Stomach (tissue), 9 donors: ENCODE measurements around the gene EHMT2. TPM values are rescaled to one million over a fixed set of nuclear protein-coding genes. Genes with fewer than 3 reads are reported as not detected.

Experiments
- DNase-seq, 2 donors: peaks; one replicate each; pipeline versions ENCODE4 v3.0.0 to v3.0.0-alpha.2; 2013 to 2019
- H3K27ac ChIP-seq, 5 donors: fragments of 200-600 bp in 4 of 5; sonication (generic) in 4 of 5; one replicate each; pipeline ENCODE4 v1.5.1; 2013 to 2019; ENCODE audit warnings: mild to moderate bottlenecking in 1 of 5, moderate library complexity in 1 of 5
- H3K27me3 ChIP-seq, 3 donors: fragments of 200-600 bp; sonication (generic); one replicate each; pipeline ENCODE4 v1.5.1; 2017 to 2019; ENCODE audit warnings: mixed run types in 1 of 3
- H3K36me3 ChIP-seq, 4 donors: fragments of 200-600 bp; sonication (generic); 1 replicate in 3 of 4; 2 replicates in 1 of 4; pipeline ENCODE4 v1.5.1; 2016 to 2019
- H3K4me1 ChIP-seq, 4 donors: fragments of 200-600 bp; sonication (generic); one replicate each; pipeline ENCODE4 v1.5.1; 2016 to 2019
- H3K4me3 ChIP-seq, 4 donors: fragments of 200-600 bp; sonication (generic) in 3 of 4; one replicate each; pipeline ENCODE4 v1.5.1; 2016 to 2019; ENCODE audit warnings: mild to moderate bottlenecking in 1 of 4
- H3K9me3 ChIP-seq, 4 donors: fragments of 200-600 bp; sonication (generic); one replicate each; pipeline ENCODE4 v1.5.1; 2016 to 2019
- CTCF ChIP-seq, 7 experiments: fragments of 450-650 bp in 4 of 7; fragments of 200-600 bp in 3 of 7; sonication (generic) in 3 of 7; IDR thresholded peaks; one replicate each; pipeline ENCODE4 v1.5.1; 2016 to 2019; ENCODE audit warnings: antibody characterized with exemption in 7 of 7, control low read depth in 2 of 7, mild to moderate bottlenecking in 1 of 7
- EP300 ChIP-seq: sonication (generic); formaldehyde crosslinking; IDR thresholded peaks from one replicate; pipeline ENCODE4 v1.6.1; 2017; ENCODE audit warnings: antibody characterized with exemption
- POLR2A ChIP-seq, 4 donors: fragments of 450-650 bp; IDR thresholded peaks; one replicate each; pipeline ENCODE4 v1.6.1; 2016; ENCODE audit warnings: antibody characterized with exemption in 4 of 4, control low read depth in 2 of 4, mild to moderate bottlenecking in 1 of 4, moderate library complexity in 1 of 4
- POLR2AphosphoS5 ChIP-seq, 3 donors: sonication (generic); formaldehyde crosslinking; IDR thresholded peaks; one replicate each; pipeline ENCODE4 v1.6.1; 2016; ENCODE audit warnings: antibody characterized with exemption in 3 of 3
- WGBS, 5 donors: extraction: QIAGEN DNeasy Blood & Tissue Kit in 3 of 5; methylation state at CpG; one replicate each; pipeline versions ENCODE4 v1.1.5 to v1.1.7; 2013 to 2018; 5-methylcytosine and 5-hydroxymethylcytosine counted together
- intact Hi-C: fragments of 100-400 bp; cut with DNase I; formaldehyde crosslinking; loops from one replicate; pipeline ENCODE4 v1.15.1; 2023; ENCODE audit warnings: low total_unique reads
- polyA plus RNA-seq, 3 donors: library from polyadenylated mRNA; stranded (reverse); fragments of 200-250 nt; gene quantifications; one replicate each; pipeline ENCODE4 v1.2.3, GENCODE V29; 2013
- small RNA-seq, 4 donors: library from RNA; depleted of rRNA; stranded (forward); fragments of <200 nt; gene quantifications; one replicate each; pipeline ENCODE3, GENCODE V24; 2016
- total RNA-seq, 5 donors: library from RNA; depleted of rRNA; stranded (reverse); fragments of >200 nt; gene quantifications; one replicate each; pipeline versions ENCODE4 v1.1.0 to v1.2.3, GENCODE V29; 2014 to 2016
- donor health status: healthy with polysubstance abuse.
- donor health status: Bipolar disorder and iron deficiency.
- donor health status: healthy.

Gene EHMT2
- total and polyA plus RNA-seq, 8 donors = 12.1 to 58.0 (median 33.5) TPM

DNA sequence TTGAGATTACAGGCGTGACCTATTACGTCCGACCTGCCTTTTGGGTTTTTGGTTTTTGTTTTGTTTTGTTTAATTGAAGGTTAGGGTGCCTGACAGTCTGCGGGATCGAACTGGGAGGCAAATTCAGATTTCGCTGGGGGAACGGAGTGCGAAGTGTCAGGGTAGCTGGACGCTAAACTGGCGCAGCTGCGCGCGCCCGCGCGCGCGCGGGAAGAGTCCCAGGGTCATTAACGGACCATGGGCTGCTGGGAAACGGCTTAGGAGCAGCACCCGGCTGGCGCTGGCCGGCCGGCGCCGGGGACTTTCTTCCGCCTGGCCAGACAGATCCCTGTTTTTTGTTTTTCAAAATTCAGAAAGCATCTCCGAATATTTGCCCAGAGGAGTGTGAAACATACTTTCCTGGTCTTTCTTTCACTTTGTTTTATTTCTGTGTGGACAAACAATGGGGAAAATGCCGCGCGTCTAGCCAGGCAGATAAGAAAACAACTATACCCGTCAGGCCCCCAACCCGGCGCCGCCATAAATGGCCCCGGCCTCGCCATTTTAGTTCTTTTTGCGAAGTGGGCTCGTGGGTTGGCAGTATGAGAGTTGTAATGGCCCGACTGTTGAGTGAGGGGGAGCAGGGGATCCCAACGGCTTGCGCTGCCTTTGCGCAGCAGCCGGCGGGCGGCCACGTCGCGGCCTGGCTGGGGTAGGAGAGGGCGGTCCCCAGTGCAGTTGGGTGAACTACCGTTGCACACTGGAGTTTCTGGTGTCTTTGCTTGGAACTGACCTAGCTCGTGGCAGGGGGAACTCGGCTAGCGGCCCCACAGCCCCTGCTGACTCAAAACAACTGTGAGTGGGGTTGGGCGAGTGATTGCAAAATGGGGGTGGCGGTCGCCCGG, 62.9 kb downstream of the EHMT2 start:
- H3K4me1 ChIP-seq = peaks cover 46 to 79% (median 71%) of the 10 kb centered on the region in 4 donors
- H3K4me3 ChIP-seq = peak overlapping the region; percentile 81 to 96 (median 88)
- H3K27me3 ChIP-seq = no peaks in the 10 kb centered on the region
- TF ChIP-seq POLR2A (IDR thresholded peaks at IDR 0.05) = peak in 1 of 4 donors; percentile 31
- no peak for TF ChIP-seq CTCF (IDR thresholded peaks at IDR 0.05)
- peak in 2 of 3 donors; percentile 53 to 84 for TF ChIP-seq POLR2AphosphoS5 (IDR thresholded peaks at IDR 0.05)
- no peak for TF ChIP-seq EP300
- peak overlapping the region; percentile 94 to 97 (median 96) for H3K27ac ChIP-seq
- DNase-seq = peak; percentile 87 to 96
- intact Hi-C loops = no loop called here
- peaks cover 25 to 33% (median 31%) of the 10 kb centered on the region in 4 donors for H3K36me3 ChIP-seq
- no peaks in the 10 kb centered on the region for H3K9me3 ChIP-seq
- WGBS, 5 donors = 0 to 1% (median 1%) methylated on average over 39 to 59 of the region's 59 CpGs

- Histone ChIP-seq H3K9me3 (no peaks in the 10 kb centered on the region), H3K36me3 (peaks cover 0 to 3% (median under 1%) of the 10 kb centered on the region in 4 donors), H3K4me3 (peak overlapping the region; percentile 59 to 76 (median 66)), H3K4me1 (peaks cover 29 to 53% (median 47%) of the 10 kb centered on the region in 4 donors), H3K27ac (peak overlapping the region; percentile 8 to 97 (median 96)), H3K27me3 (no peaks in the 10 kb centered on the region)
- TF ChIP-seq EP300 = no peak
- peak in 1 of 3 donors; percentile 11 for TF ChIP-seq POLR2AphosphoS5 (IDR thresholded peaks at IDR 0.05)
- intact Hi-C loops = no loop called here
- WGBS, 5 donors = 68 to 76% (median 71%) methylated on average over 15 of the region's 15 CpGs
- DNase-seq = no peak
Measured at GRCh38 chr6:31831350-31832215, 65.9 kb downstream of the EHMT2 start.

- H3K4me1 ChIP-seq = peaks cover 29 to 53% (median 47%) of the 10 kb centered on the region in 4 donors
- DNase-seq = peak in 1 of 2 donors; percentile 30
- TF ChIP-seq POLR2A (IDR thresholded peaks at IDR 0.05) = no peak
Measured at GRCh38 chr6:31830886-31831335, 66.6 kb downstream of the EHMT2 start.

More at GRCh38 chr6:31830886-31831335, 66.6 kb downstream of the EHMT2 start:
- intact Hi-C loops = no loop called here
- Histone ChIP-seq H3K4me3 (peak overlapping the region; percentile 59 to 76 (median 66)), H3K36me3 (no peaks in the 10 kb centered on the region), H3K27me3 (no peaks in the 10 kb centered on the region), H3K9me3 (no peaks in the 10 kb centered on the region), H3K27ac (peak overlapping the region; percentile 84 to 97 (median 94))
- WGBS, 5 donors = 25 to 48% (median 37%) methylated on average over 6 of the region's 6 CpGs

Small RNA genes lying within 50 kb of the gene (small RNA-seq; reads per million reads assigned to genes)
- gene AL645922.1 (0 reads per million in 4 donors), gene SNORD48 (331 to 1,938 (median 464) reads per million in 4 donors), gene SNORD52 (0 reads per million in 4 donors)

Other genes with a start within 250 kb of the EHMT2 start
Only the 30 nearest of the 36 such genes appear.
- gene LY6G5B, start 227.7 kb downstream of the EHMT2 start, total RNA-seq = 10 to 100 TPM in 2 of 5 donors, 1 to 10 TPM in 2, not detected in 1; 2.7 to 17.1 (median 10.3) TPM
- gene LY6G5B, start 227.7 kb downstream of the EHMT2 start, polyA plus RNA-seq = 1 to 10 TPM in 2 of 3 donors, under 1 TPM in 1; 0.44 to 4.7 (median 2.1) TPM
- gene LY6G5C, start 216.6 kb downstream of the EHMT2 start, total RNA-seq = not detected
- 1 to 10 TPM; 1.8 to 4.9 (median 2.7) TPM for gene LY6G5C, start 216.6 kb downstream of the EHMT2 start, polyA plus RNA-seq
- 100 to 1,000 TPM in 1 of 5 donors, 10 to 100 TPM in 4; 40.9 to 122 (median 49.0) TPM for gene ABHD16A, start 194.4 kb downstream of the EHMT2 start, total RNA-seq
- 10 to 100 TPM; 15.1 to 48.0 (median 20.4) TPM for gene ABHD16A, start 194.4 kb downstream of the EHMT2 start, polyA plus RNA-seq
- gene LY6G6F, start 190.8 kb downstream of the EHMT2 start, total RNA-seq = not detected
- gene LY6G6F, start 190.8 kb downstream of the EHMT2 start, polyA plus RNA-seq = not detected
- gene LY6G6D, start 182.3 kb downstream of the EHMT2 start, total RNA-seq = not detected
- gene LY6G6D, start 182.3 kb downstream of the EHMT2 start, polyA plus RNA-seq = not detected
- gene LY6G6C, start 176.0 kb downstream of the EHMT2 start, total RNA-seq = not detected
- gene LY6G6C, start 176.0 kb downstream of the EHMT2 start, polyA plus RNA-seq = under 1 TPM in 1 of 3 donors, not detected in 2; 0.90 TPM
- not detected for gene MPIG6B, start 174.3 kb downstream of the EHMT2 start, total RNA-seq
- gene MPIG6B, start 174.3 kb downstream of the EHMT2 start, polyA plus RNA-seq = under 1 TPM in 1 of 3 donors, not detected in 2; 0.10 TPM
- 100 to 1,000 TPM in 2 of 5 donors, 10 to 100 TPM in 3; 33.3 to 133 (median 76.1) TPM for gene DDAH2, start 168.4 kb downstream of the EHMT2 start, total RNA-seq
- gene DDAH2, start 168.4 kb downstream of the EHMT2 start, polyA plus RNA-seq = 10 to 100 TPM; 52.9 to 73.7 (median 57.9) TPM
- gene CLIC1, start 161.2 kb downstream of the EHMT2 start, total RNA-seq = 100 to 1,000 TPM in 4 of 5 donors, 10 to 100 TPM in 1; 33.8 to 381 (median 117) TPM
- gene CLIC1, start 161.2 kb downstream of the EHMT2 start, polyA plus RNA-seq = 100 to 1,000 TPM; 331 to 597 (median 348) TPM
- 10 to 100 TPM in 4 of 5 donors, 1 to 10 TPM in 1; 4.1 to 66.4 (median 21.4) TPM for gene MSH5, start 157.7 kb downstream of the EHMT2 start, total RNA-seq
- gene MSH5, start 157.7 kb downstream of the EHMT2 start, polyA plus RNA-seq = 1 to 10 TPM; 2.9 to 9.3 (median 3.2) TPM
- gene SAPCD1, start 135.0 kb downstream of the EHMT2 start, total RNA-seq = 10 to 100 TPM in 2 of 5 donors, 1 to 10 TPM in 2, not detected in 1; 2.7 to 40.8 (median 7.6) TPM
- gene SAPCD1, start 135.0 kb downstream of the EHMT2 start, polyA plus RNA-seq = 1 to 10 TPM; 2.4 to 5.4 (median 2.9) TPM
- 10 to 100 TPM in 1 of 5 donors, 1 to 10 TPM in 3, not detected in 1; 4.2 to 18.3 (median 7.5) TPM for gene VWA7, start 120.4 kb downstream of the EHMT2 start, total RNA-seq
- 1 to 10 TPM; 1.3 to 1.4 (median 1.4) TPM for gene VWA7, start 120.4 kb downstream of the EHMT2 start, polyA plus RNA-seq
- gene VARS1, start 101.9 kb downstream of the EHMT2 start, total RNA-seq = 10 to 100 TPM; 21.6 to 56.5 (median 24.1) TPM
- gene VARS1, start 101.9 kb downstream of the EHMT2 start, polyA plus RNA-seq = 10 to 100 TPM; 11.0 to 31.8 (median 27.7) TPM
- 10 to 100 TPM in 3 of 5 donors, 1 to 10 TPM in 1, not detected in 1; 6.7 to 34.5 (median 11.4) TPM for gene LSM2, start 90.7 kb downstream of the EHMT2 start, total RNA-seq
- gene LSM2, start 90.7 kb downstream of the EHMT2 start, polyA plus RNA-seq = 10 to 100 TPM; 45.2 to 55.8 (median 50.4) TPM
- gene HSPA1L, start 82.4 kb downstream of the EHMT2 start, total RNA-seq = 1 to 10 TPM in 2 of 5 donors, not detected in 3; 1.1 to 1.7 TPM
- under 1 TPM; 0.46 to 0.98 (median 0.75) TPM for gene HSPA1L, start 82.4 kb downstream of the EHMT2 start, polyA plus RNA-seq
- gene HSPA1A, start 82.2 kb downstream of the EHMT2 start, total RNA-seq = 100 to 1,000 TPM in 3 of 5 donors, 10 to 100 TPM in 2; 68.8 to 124 (median 113) TPM
- gene HSPA1A, start 82.2 kb downstream of the EHMT2 start, polyA plus RNA-seq = 100 to 1,000 TPM in 1 of 3 donors, 10 to 100 TPM in 2; 51.1 to 107 (median 64.8) TPM
- gene HSPA1B, start 70.0 kb downstream of the EHMT2 start, total RNA-seq = 100 to 1,000 TPM in 3 of 5 donors, 10 to 100 TPM in 2; 44.3 to 165 (median 105) TPM
- 10 to 100 TPM; 35.9 to 66.0 (median 51.3) TPM for gene HSPA1B, start 70.0 kb downstream of the EHMT2 start, polyA plus RNA-seq
- 10 to 100 TPM; 11.3 to 60.7 (median 25.0) TPM for gene NEU1, start 34.9 kb downstream of the EHMT2 start, total RNA-seq
- 10 to 100 TPM; 16.3 to 29.0 (median 22.2) TPM for gene NEU1, start 34.9 kb downstream of the EHMT2 start, polyA plus RNA-seq
- 100 to 1,000 TPM in 4 of 5 donors, 10 to 100 TPM in 1; 74.2 to 201 (median 175) TPM for gene SLC44A4, start 18.7 kb downstream of the EHMT2 start, total RNA-seq
- 100 to 1,000 TPM in 1 of 3 donors, 10 to 100 TPM in 2; 35.4 to 111 (median 47.9) TPM for gene SLC44A4, start 18.7 kb downstream of the EHMT2 start, polyA plus RNA-seq
- 1 to 10 TPM in 3 of 5 donors, under 1 TPM in 2; 0.43 to 6.4 (median 1.3) TPM for gene ZBTB12, start 4.4 kb upstream of the EHMT2 start, total RNA-seq
- 1 to 10 TPM; 1.8 to 3.4 (median 2.2) TPM for gene ZBTB12, start 4.4 kb upstream of the EHMT2 start, polyA plus RNA-seq
- 10 to 100 TPM in 1 of 5 donors, 1 to 10 TPM in 3, not detected in 1; 1.7 to 24.6 (median 4.0) TPM for gene C2, start 30.0 kb upstream of the EHMT2 start, total RNA-seq
- gene C2, start 30.0 kb upstream of the EHMT2 start, polyA plus RNA-seq = 1 to 10 TPM; 3.3 to 6.3 (median 4.9) TPM
- 100 to 1,000 TPM in 3 of 5 donors, 10 to 100 TPM in 1, 1 to 10 TPM in 1; 8.4 to 316 (median 185) TPM for gene CFB, start 48.4 kb upstream of the EHMT2 start, total RNA-seq
- gene CFB, start 48.4 kb upstream of the EHMT2 start, polyA plus RNA-seq = 100 to 1,000 TPM in 2 of 3 donors, 10 to 100 TPM in 1; 13.1 to 226 (median 165) TPM
- 100 to 1,000 TPM in 1 of 5 donors, 10 to 100 TPM in 3, 1 to 10 TPM in 1; 2.9 to 100 (median 50.1) TPM for gene NELFE, start 61.3 kb upstream of the EHMT2 start, total RNA-seq
- 10 to 100 TPM; 52.1 to 75.8 (median 53.5) TPM for gene NELFE, start 61.3 kb upstream of the EHMT2 start, polyA plus RNA-seq
- 100 to 1,000 TPM in 3 of 5 donors, 10 to 100 TPM in 2; 22.0 to 478 (median 114) TPM for gene SKIC2, start 61.5 kb upstream of the EHMT2 start, total RNA-seq
- gene SKIC2, start 61.5 kb upstream of the EHMT2 start, polyA plus RNA-seq = 10 to 100 TPM; 74.3 to 88.9 (median 87.1) TPM
- 10 to 100 TPM in 3 of 5 donors, 1 to 10 TPM in 2; 4.1 to 65.8 (median 18.3) TPM for gene DXO, start 74.4 kb upstream of the EHMT2 start, total RNA-seq
- gene DXO, start 74.4 kb upstream of the EHMT2 start, polyA plus RNA-seq = 10 to 100 TPM; 11.9 to 24.8 (median 19.7) TPM
- 100 to 1,000 TPM in 1 of 5 donors, 10 to 100 TPM in 4; 10.8 to 248 (median 32.1) TPM for gene C4A, start 84.4 kb upstream of the EHMT2 start, total RNA-seq
- 10 to 100 TPM; 42.2 to 92.9 (median 48.1) TPM for gene C4A, start 84.4 kb upstream of the EHMT2 start, polyA plus RNA-seq
- 100 to 1,000 TPM in 1 of 5 donors, 10 to 100 TPM in 4; 14.9 to 108 (median 32.7) TPM for gene C4B, start 117.1 kb upstream of the EHMT2 start, total RNA-seq
- gene C4B, start 117.1 kb upstream of the EHMT2 start, polyA plus RNA-seq = 100 to 1,000 TPM in 1 of 3 donors, 10 to 100 TPM in 2; 42.8 to 107 (median 54.9) TPM
- not detected for gene CYP21A2, start 140.7 kb upstream of the EHMT2 start, total RNA-seq
- gene CYP21A2, start 140.7 kb upstream of the EHMT2 start, polyA plus RNA-seq = 10 to 100 TPM in 1 of 3 donors, 1 to 10 TPM in 2; 1.3 to 23.8 (median 1.4) TPM
- 100 to 1,000 TPM in 1 of 5 donors, 10 to 100 TPM in 4; 43.8 to 408 (median 71.0) TPM for gene TNXB, start 211.6 kb upstream of the EHMT2 start, total RNA-seq
- gene TNXB, start 211.6 kb upstream of the EHMT2 start, polyA plus RNA-seq = 10 to 100 TPM; 15.1 to 17.7 (median 15.7) TPM
- gene ATF6B, start 230.5 kb upstream of the EHMT2 start, total RNA-seq = 100 to 1,000 TPM in 2 of 5 donors, 10 to 100 TPM in 3; 22.8 to 718 (median 73.3) TPM
- 10 to 100 TPM; 20.9 to 48.1 (median 24.4) TPM for gene ATF6B, start 230.5 kb upstream of the EHMT2 start, polyA plus RNA-seq